ENCODE results near the gene SPSB3.

DNA sequence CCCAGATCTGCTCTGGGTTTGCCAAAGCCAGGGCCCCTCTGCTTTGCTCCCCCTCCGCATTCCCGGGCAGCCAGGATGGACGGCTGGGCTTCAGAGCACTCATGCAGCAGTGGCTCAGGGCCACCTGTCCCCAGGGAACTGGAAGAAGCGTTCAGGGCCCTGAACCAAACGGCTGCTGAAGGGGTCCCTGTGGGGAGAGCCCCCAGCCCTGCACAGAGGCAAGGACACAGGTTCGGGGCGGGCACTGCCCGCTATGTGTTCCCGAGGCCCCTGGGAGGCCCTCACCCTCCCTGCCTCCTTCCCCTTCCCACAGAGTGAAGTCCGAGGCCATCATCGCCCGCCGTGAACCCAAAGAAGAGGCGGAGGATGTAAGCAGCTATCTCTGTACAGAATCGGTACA is 21.5 kb downstream of the SPSB3 start:
- TF ChIP-seq, protein P1, sequence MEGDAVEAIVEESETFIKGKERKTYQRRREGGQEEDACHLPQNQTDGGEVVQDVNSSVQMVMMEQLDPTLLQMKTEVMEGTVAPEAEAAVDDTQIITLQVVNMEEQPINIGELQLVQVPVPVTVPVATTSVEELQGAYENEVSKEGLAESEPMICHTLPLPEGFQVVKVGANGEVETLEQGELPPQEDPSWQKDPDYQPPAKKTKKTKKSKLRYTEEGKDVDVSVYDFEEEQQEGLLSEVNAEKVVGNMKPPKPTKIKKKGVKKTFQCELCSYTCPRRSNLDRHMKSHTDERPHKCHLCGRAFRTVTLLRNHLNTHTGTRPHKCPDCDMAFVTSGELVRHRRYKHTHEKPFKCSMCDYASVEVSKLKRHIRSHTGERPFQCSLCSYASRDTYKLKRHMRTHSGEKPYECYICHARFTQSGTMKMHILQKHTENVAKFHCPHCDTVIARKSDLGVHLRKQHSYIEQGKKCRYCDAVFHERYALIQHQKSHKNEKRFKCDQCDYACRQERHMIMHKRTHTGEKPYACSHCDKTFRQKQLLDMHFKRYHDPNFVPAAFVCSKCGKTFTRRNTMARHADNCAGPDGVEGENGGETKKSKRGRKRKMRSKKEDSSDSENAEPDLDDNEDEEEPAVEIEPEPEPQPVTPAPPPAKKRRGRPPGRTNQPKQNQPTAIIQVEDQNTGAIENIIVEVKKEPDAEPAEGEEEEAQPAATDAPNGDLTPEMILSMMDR (IDR thresholded peaks at IDR 0.05), result no peak
- no peak for TF ChIP-seq POLR2A (IDR thresholded peaks at IDR 0.05)
